ENCODE results near the gene SAMD13.

- no peak for TF ChIP-seq CTCF (IDR thresholded peaks at IDR 0.05 in 8 of 11, conservative IDR thresholded peaks at IDR 0.05 in 3 of 11)
- no peak for TF ChIP-seq POLR2A (IDR thresholded peaks at IDR 0.05)
Measured at GRCh38 chr1:84301004-84301784, at the start of gene SAMD13.

Measured in spleen (tissue), 7 donors.